ENCODE results near the gene ZNF497. TPM values are rescaled to one million over a fixed set of nuclear protein-coding genes. Genes with fewer than 3 reads are reported as not detected.

ZNF497 gene
- total RNA-seq, 1 experiment from 2014 or later = 1.7 TPM

DNA sequence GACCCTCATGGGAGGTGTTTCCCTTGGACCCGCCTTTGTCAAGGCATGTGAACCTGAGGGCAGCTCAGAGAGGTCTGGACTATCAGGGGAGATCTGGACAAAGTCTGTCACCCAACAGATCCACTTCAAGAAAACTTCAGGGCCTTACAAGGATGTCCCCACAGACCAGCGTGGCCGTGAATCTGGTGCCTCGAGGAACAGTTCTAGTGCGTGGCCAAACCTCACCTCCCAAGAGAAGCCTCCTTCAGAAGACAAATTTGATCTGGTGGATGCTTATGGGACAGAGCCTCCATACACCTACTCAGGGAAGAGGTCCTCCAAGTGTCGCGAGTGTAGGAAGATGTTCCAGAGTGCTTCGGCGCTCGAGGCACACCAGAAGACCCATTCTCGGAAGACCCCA, 24.2 kb downstream of the ZNF497 start (continued):
- TF ChIP-seq, protein P1, sequence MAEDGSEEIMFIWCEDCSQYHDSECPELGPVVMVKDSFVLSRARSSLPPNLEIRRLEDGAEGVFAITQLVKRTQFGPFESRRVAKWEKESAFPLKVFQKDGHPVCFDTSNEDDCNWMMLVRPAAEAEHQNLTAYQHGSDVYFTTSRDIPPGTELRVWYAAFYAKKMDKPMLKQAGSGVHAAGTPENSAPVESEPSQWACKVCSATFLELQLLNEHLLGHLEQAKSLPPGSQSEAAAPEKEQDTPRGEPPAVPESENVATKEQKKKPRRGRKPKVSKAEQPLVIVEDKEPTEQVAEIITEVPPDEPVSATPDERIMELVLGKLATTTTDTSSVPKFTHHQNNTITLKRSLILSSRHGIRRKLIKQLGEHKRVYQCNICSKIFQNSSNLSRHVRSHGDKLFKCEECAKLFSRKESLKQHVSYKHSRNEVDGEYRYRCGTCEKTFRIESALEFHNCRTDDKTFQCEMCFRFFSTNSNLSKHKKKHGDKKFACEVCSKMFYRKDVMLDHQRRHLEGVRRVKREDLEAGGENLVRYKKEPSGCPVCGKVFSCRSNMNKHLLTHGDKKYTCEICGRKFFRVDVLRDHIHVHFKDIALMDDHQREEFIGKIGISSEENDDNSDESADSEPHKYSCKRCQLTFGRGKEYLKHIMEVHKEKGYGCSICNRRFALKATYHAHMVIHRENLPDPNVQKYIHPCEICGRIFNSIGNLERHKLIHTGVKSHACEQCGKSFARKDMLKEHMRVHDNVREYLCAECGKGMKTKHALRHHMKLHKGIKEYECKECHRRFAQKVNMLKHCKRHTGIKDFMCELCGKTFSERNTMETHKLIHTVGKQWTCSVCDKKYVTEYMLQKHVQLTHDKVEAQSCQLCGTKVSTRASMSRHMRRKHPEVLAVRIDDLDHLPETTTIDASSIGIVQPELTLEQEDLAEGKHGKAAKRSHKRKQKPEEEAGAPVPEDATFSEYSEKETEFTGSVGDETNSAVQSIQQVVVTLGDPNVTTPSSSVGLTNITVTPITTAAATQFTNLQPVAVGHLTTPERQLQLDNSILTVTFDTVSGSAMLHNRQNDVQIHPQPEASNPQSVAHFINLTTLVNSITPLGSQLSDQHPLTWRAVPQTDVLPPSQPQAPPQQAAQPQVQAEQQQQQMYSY (CRISPR knock-in tag; IDR thresholded peaks at IDR 0.05) = no peak

DNA sequence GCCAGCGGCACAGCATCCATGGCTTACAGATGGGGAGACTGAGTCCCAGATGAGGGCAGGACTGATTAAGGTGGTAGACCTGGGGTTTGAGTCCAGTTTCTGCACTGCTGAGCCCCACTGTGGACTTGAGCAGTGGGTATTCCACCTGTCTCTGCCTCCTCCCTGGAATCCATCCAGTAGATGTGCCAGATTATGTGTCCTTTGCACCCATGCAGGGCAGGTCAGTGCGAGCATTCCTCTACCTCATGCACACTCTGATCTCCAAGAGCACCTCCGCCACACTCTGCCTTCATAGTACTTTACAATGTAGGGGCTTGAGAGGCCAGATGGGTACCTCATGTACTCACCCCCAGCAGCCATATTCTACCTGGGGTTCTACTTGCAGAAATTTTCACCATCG, 25.7 kb downstream of the ZNF497 start:
- Mint-ChIP-seq H3K9me3 (peaks cover 3% of the 10 kb centered on the region; the same call in 1 of the 2 replicates), H3K36me3 (peaks cover 24% of the 10 kb centered on the region), H3K27ac (no peak overlapping the region), H3K27me3 (ENCODE audit: low read depth) (no peaks in the 10 kb centered on the region), H3K4me1 (no peaks in the 10 kb centered on the region), H3K4me3 (no peak overlapping the region)
- CTCF ChIA-PET = no interaction called here
- DNase-seq (ENCODE audit: low spot score) (no peak), ATAC-seq (no peak)
- POLR2A ChIA-PET = no interaction called here
- TF ChIP-seq NR2C2 (CRISPR knock-in tag; IDR thresholded peaks at IDR 0.05) (no peak), TCF7 (CRISPR knock-in tag; IDR thresholded peaks at IDR 0.05; ENCODE audit: low read depth) (no peak), NFYB (CRISPR knock-in tag; conservative IDR thresholded peaks at IDR 0.05; ENCODE audit: low read depth) (no peak), MAX (CRISPR knock-in tag; IDR thresholded peaks at IDR 0.05) (no peak)

DNA sequence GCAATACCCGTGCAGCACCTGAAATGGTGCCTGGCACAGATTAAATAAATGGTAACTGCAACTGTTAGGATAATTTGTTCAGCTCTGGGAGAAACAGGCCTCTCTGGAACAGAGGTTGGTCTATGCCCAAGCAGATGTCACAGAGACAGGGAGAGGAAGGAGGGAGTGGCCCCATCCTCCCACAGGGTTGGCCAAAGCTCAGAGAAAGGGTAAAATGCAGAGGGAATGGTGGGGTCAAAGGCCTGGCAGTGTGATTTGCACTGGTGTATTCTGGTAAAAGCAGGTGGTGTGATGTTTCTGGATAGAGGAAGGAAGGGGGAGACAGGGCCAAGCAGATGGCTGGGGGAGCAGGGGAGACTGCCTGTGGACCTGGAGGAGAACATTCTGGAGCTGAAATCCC, 26.3 kb downstream of the ZNF497 start:
- no peak for ATAC-seq

DNA sequence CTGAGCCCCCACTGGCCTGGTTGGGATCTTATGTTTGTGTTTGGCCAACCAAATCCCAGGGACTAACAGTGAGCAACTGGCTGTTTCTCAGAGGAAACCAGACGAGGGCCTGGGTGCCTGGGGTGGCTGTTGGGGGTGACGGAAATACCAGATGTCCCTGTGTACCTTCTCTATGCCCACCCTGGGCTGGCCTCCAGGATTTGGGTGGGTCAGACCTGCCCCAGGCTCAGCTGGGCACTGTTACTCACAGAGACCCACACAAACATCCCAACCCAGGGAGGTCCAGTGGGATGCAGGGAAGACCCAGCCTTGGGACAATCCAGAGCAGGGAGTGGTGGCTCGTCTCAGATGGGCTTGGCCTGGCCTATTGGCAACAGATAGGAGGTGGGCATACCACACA, 26.9 kb downstream of the ZNF497 start:
- CTCF ChIA-PET = no interaction called here
- no peak for DNase-seq (ENCODE audit: low spot score)
- POLR2A ChIA-PET = interaction anchor here (0.6 kb wide), 1 partner anchor 36 kb away, joined by 4 read pairs; no protein-coding TSS in a partner anchor
- Mint-ChIP-seq H3K27me3 (ENCODE audit: low read depth) (no peaks in the 10 kb centered on the region), H3K36me3 (peaks cover 24% of the 10 kb centered on the region), H3K27ac (no peak overlapping the region), H3K4me1 (no peaks in the 10 kb centered on the region), H3K4me3 (no peak overlapping the region), H3K9me3 (peaks cover 3% of the 10 kb centered on the region; the same call in 1 of the 2 replicates)
- ATAC-seq = no peak
- no peak for TF ChIP-seq ZNF263 (CRISPR knock-in tag; IDR thresholded peaks at IDR 0.05; ENCODE audit: low read depth)
- TF ChIP-seq OVOL2 (CRISPR knock-in tag; IDR thresholded peaks at IDR 0.05; ENCODE audit: borderline replicate concordance) = no peak
- TF ChIP-seq CTCF (IDR thresholded peaks at IDR 0.05) = no peak
- TF ChIP-seq MAX (CRISPR knock-in tag; IDR thresholded peaks at IDR 0.05) = no peak
- no peak for TF ChIP-seq TEAD4 (CRISPR knock-in tag; IDR thresholded peaks at IDR 0.05)
- TF ChIP-seq CREB1 (CRISPR knock-in tag; IDR thresholded peaks at IDR 0.05) = no peak
- no peak for TF ChIP-seq TCF7 (CRISPR knock-in tag; IDR thresholded peaks at IDR 0.05; ENCODE audit: low read depth)
- TF ChIP-seq, protein P2, sequence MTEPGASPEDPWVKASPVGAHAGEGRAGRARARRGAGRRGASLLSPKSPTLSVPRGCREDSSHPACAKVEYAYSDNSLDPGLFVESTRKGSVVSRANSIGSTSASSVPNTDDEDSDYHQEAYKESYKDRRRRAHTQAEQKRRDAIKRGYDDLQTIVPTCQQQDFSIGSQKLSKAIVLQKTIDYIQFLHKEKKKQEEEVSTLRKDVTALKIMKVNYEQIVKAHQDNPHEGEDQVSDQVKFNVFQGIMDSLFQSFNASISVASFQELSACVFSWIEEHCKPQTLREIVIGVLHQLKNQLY (CRISPR knock-in tag; IDR thresholded peaks at IDR 0.05) = no peak
- TF ChIP-seq FOXP1 (CRISPR knock-in tag; IDR thresholded peaks at IDR 0.05; ENCODE audit: borderline replicate concordance) = no peak
- no peak for TF ChIP-seq CREM (CRISPR knock-in tag; IDR thresholded peaks at IDR 0.05)
- no peak for TF ChIP-seq ATF6 (CRISPR knock-in tag; IDR thresholded peaks at IDR 0.05)
- no peak for TF ChIP-seq PRRX2 (CRISPR knock-in tag; IDR thresholded peaks at IDR 0.05)
- TF ChIP-seq, protein P3, sequence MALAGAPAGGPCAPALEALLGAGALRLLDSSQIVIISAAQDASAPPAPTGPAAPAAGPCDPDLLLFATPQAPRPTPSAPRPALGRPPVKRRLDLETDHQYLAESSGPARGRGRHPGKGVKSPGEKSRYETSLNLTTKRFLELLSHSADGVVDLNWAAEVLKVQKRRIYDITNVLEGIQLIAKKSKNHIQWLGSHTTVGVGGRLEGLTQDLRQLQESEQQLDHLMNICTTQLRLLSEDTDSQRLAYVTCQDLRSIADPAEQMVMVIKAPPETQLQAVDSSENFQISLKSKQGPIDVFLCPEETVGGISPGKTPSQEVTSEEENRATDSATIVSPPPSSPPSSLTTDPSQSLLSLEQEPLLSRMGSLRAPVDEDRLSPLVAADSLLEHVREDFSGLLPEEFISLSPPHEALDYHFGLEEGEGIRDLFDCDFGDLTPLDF (CRISPR knock-in tag; IDR thresholded peaks at IDR 0.05) = no peak

More for the DNA sequence above, 26.3 kb downstream of the ZNF497 start:
- DNase-seq (ENCODE audit: low spot score) = no peak
- no peak for TF ChIP-seq ZNF416 (CRISPR knock-in tag; IDR thresholded peaks at IDR 0.05)
- no peak for TF ChIP-seq ZNF263 (CRISPR knock-in tag; IDR thresholded peaks at IDR 0.05; ENCODE audit: low read depth)
- TF ChIP-seq SMAD4 (CRISPR knock-in tag; IDR thresholded peaks at IDR 0.05) = no peak
- TF ChIP-seq, protein P4, sequence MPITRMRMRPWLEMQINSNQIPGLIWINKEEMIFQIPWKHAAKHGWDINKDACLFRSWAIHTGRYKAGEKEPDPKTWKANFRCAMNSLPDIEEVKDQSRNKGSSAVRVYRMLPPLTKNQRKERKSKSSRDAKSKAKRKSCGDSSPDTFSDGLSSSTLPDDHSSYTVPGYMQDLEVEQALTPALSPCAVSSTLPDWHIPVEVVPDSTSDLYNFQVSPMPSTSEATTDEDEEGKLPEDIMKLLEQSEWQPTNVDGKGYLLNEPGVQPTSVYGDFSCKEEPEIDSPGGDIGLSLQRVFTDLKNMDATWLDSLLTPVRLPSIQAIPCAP (CRISPR knock-in tag; IDR thresholded peaks at IDR 0.05) = no peak
- no peak for TF ChIP-seq NR3C1 (CRISPR knock-in tag; conservative IDR thresholded peaks at IDR 0.05; ENCODE audit: low read depth)
- Mint-ChIP-seq H3K36me3 (peaks cover 24% of the 10 kb centered on the region), H3K27me3 (ENCODE audit: low read depth) (no peaks in the 10 kb centered on the region), H3K27ac (peak overlapping the region; percentile 49; the same call in 1 of the 2 replicates), H3K9me3 (peaks cover 3% of the 10 kb centered on the region; the same call in 1 of the 2 replicates), H3K4me1 (no peaks in the 10 kb centered on the region), H3K4me3 (no peak overlapping the region)
- ChIA-PET CTCF (no interaction called here), POLR2A (no interaction called here)
